ENCODE results near the gene AKNAD1.

Gene AKNAD1

GRCh38 chr1:108843390-108844137 is 13.3 kb downstream of the AKNAD1 start:
- H3K27ac ChIP-seq, result no peak overlapping the region
- TF ChIP-seq ZFX (IDR thresholded peaks at IDR 0.05; ENCODE audit: borderline replicate concordance), result no peak
- no peak for TF ChIP-seq CTCF (IDR thresholded peaks at IDR 0.05)

GRCh38 chr1:108842525-108843181 is 14.2 kb downstream of the AKNAD1 start:
- TF ChIP-seq ZFX (IDR thresholded peaks at IDR 0.05; ENCODE audit: borderline replicate concordance), result no peak
- TF ChIP-seq CTCF (IDR thresholded peaks at IDR 0.05), result no peak
- H3K27ac ChIP-seq, result no peak overlapping the region

GRCh38 chr1:108841703-108842102 is 15.2 kb downstream of the AKNAD1 start:
- H3K27ac ChIP-seq, result no peak overlapping the region
- no peak for TF ChIP-seq ZFX (IDR thresholded peaks at IDR 0.05; ENCODE audit: borderline replicate concordance)
- no peak for TF ChIP-seq CTCF (IDR thresholded peaks at IDR 0.05)

- H3K27ac ChIP-seq, result no peak overlapping the region
- TF ChIP-seq ZFX (IDR thresholded peaks at IDR 0.05; ENCODE audit: borderline replicate concordance) (no peak), CTCF (IDR thresholded peaks at IDR 0.05) (no peak)
These were observed 24.0 kb downstream of the AKNAD1 start for GRCh38 chr1:108832929-108833328.

GRCh38 chr1:108831225-108831624 is 25.7 kb downstream of the AKNAD1 start:
- no peak for TF ChIP-seq ZFX (IDR thresholded peaks at IDR 0.05; ENCODE audit: borderline replicate concordance)
- TF ChIP-seq CTCF (IDR thresholded peaks at IDR 0.05), result no peak
- H3K27ac ChIP-seq, result no peak overlapping the region

- TF ChIP-seq CTCF (IDR thresholded peaks at IDR 0.05), result no peak
- TF ChIP-seq ZFX (IDR thresholded peaks at IDR 0.05; ENCODE audit: borderline replicate concordance), result no peak
- H3K27ac ChIP-seq, result no peak overlapping the region
These were observed 26.5 kb downstream of the AKNAD1 start for GRCh38 chr1:108830119-108831008.
